HepG2 (cell line): Measurements from ENCODE around the gene ELMO2. TPM values are rescaled to one million over a fixed set of nuclear protein-coding genes. Genes with fewer than 3 reads are reported as not detected.
A peak's percentile ranks its signal among the peaks of the same experiment; 100 is the strongest.

Experiments
- ATAC-seq: fragments of 200-7000 bp; cut with Tn5 transposase; 3 replicates; pipeline ENCODE4 v1.9.1; 2020; ENCODE audit warnings: mild to moderate bottlenecking, moderate library complexity
- BruUV-seq: library from RNA; stranded (reverse); fragments of 400-500 nt; replicated peaks from 2 replicates; lab custom pipeline; 2021; lab: Mats Ljungman, UMichigan
- CTCF ChIA-PET: fragments of 300-600 bp; formaldehyde crosslinking; extraction: SDS; loops from one replicate; lab custom pipeline; 2021; ENCODE audit warnings: low total read pairs, inconsistent platforms, low intra/inter-chr PET ratio; lab: Yijun Ruan, JAX
- POLR2A ChIA-PET: fragments of 350-600 bp; sonication (Branson Sonifier 250); formaldehyde crosslinking; loops from one replicate; lab custom pipeline; 2020; ENCODE audit warnings: antibody characterized with exemption, inconsistent platforms; lab: Yijun Ruan, JAX
- DNase-seq: peaks from one replicate; pipeline ENCODE4 v3.0.0-alpha.2; 2015; ENCODE audit warnings: low spot score
- FAIRE-seq: peaks from 3 replicates; lab custom pipeline; 2011; peaks lifted over from hg19 to GRCh38; lab: Jason Lieb, UNC
- H2AFZ ChIP-seq: one replicate; pipeline ENCODE4 v1.6.1; 2011; ENCODE audit warnings: low read length, inconsistent platforms
- H3K27ac ChIP-seq: fragments of 300-600 bp; 3 replicates; pipeline ENCODE4 v1.8.0; 2011; ENCODE audit warnings: mixed run types, mild to moderate bottlenecking, mixed read lengths, low read length, inconsistent platforms; ENCODE audit not compliant: insufficient read depth; ENCODE audit errors: extremely low read length
- H3K27me3 ChIP-seq, 2 experiments: fragments of 200-600 bp in 1 of 2; 2 replicates in 1 of 2; 3 replicates in 1 of 2; pipeline versions ENCODE4 v1.6.0 to v1.8.0; 2011; ENCODE audit warnings: low read length in 2 of 2, mild to moderate bottlenecking in 2 of 2, moderate library complexity in 2 of 2, inconsistent platforms in 1 of 2; ENCODE audit not compliant: insufficient read depth in 2 of 2, control insufficient read depth in 1 of 2
- H3K36me3 ChIP-seq, 2 experiments: fragments of 200-600 bp in 1 of 2; replicated peaks in 1 of 2; 2 replicates in 1 of 2; 3 replicates in 1 of 2; pipeline versions ENCODE4 v1.5.1 to v1.8.0; 2011; ENCODE audit warnings: low read length in 2 of 2, inconsistent platforms in 1 of 2; ENCODE audit not compliant: insufficient read depth in 2 of 2, control insufficient read depth in 1 of 2
- H3K4me1 ChIP-seq: 2 replicates; pipeline ENCODE4 v1.5.1; 2012; ENCODE audit warnings: low read length, inconsistent platforms; ENCODE audit not compliant: insufficient read depth
- H3K4me2 ChIP-seq: 2 replicates; pipeline ENCODE4 v1.6.0; 2011; ENCODE audit warnings: low read depth, low read length, inconsistent platforms
- H3K4me3 ChIP-seq, 3 experiments: fragments of 200-600 bp in 1 of 3; sonication (generic), shearing (Covaris generic) in 1 of 3; replicated peaks in 1 of 3; 2 replicates each; pipeline ENCODE4 v1.5.1; 2011 to 2016; ENCODE audit warnings: low read length in 3 of 3, inconsistent platforms in 2 of 3, low read depth in 2 of 3, mild to moderate bottlenecking in 2 of 3, control low read depth in 1 of 3, mixed read lengths in 1 of 3; ENCODE audit not compliant: insufficient read depth in 1 of 3
- H3K79me2 ChIP-seq: one replicate; pipeline ENCODE4 v1.6.1; 2011; ENCODE audit warnings: low read length, inconsistent platforms; ENCODE audit not compliant: insufficient read depth
- H3K9ac ChIP-seq: 2 replicates; pipeline ENCODE4 v1.6.0; 2011; ENCODE audit warnings: mild to moderate bottlenecking, low read depth, low read length, inconsistent platforms; ENCODE audit not compliant: insufficient read depth
- H3K9me3 ChIP-seq: 2 replicates; pipeline ENCODE4 v1.5.1; 2012; ENCODE audit warnings: mild to moderate bottlenecking, low read length
- H4K20me1 ChIP-seq: 2 replicates; pipeline ENCODE4 v1.6.0; 2011; ENCODE audit warnings: inconsistent platforms, mild to moderate bottlenecking, low read length, moderate library complexity; ENCODE audit not compliant: insufficient read depth
- DNMT1 ChIP-seq: sonication (generic); formaldehyde crosslinking; IDR thresholded peaks from 2 replicates; pipeline ENCODE4 v1.5.1; 2020; ENCODE audit warnings: mild to moderate bottlenecking, missing genetic modification reagents
- DRAP1 ChIP-seq: IDR thresholded peaks from 2 replicates; pipeline ENCODE4 v1.6.1; 2016; ENCODE audit warnings: missing genetic modification reagents, missing compliant biosample characterization
- EED ChIP-seq: sonication (generic); formaldehyde crosslinking; IDR thresholded peaks from 2 replicates; pipeline ENCODE4 v1.5.0; 2020; ENCODE audit warnings: mild to moderate bottlenecking, missing genetic modification reagents
- FOXK1 ChIP-seq: sonication (generic); formaldehyde crosslinking; IDR thresholded peaks from 2 replicates; pipeline ENCODE4 v1.4.0; 2020; ENCODE audit warnings: low read depth, missing genetic modification reagents, borderline replicate concordance
- GPN1 ChIP-seq: sonication (generic); formaldehyde crosslinking; IDR thresholded peaks from 2 replicates; pipeline ENCODE4 v1.5.1; 2020; ENCODE audit warnings: missing genetic modification reagents, borderline replicate concordance
- KLF9 ChIP-seq: IDR thresholded peaks from 2 replicates; pipeline ENCODE4 v1.6.1; 2016; ENCODE audit warnings: low read depth
- NR3C1 ChIP-seq: sonication (generic); formaldehyde crosslinking; IDR thresholded peaks from 2 replicates; pipeline ENCODE4 v1.4.0; 2020; ENCODE audit warnings: missing genetic modification reagents
- POLR2AphosphoS5 ChIP-seq: IDR thresholded peaks from 2 replicates; pipeline ENCODE4 v1.6.1; 2012; ENCODE audit warnings: low read depth, low read length
- RBM22 ChIP-seq: fragments of 200-400 bp; formaldehyde crosslinking; optimal IDR thresholded peaks from 2 replicates; pipeline ENCODE3; 2017; ENCODE audit warnings: mild to moderate bottlenecking, low read length, moderate library complexity
- SKIL ChIP-seq: sonication (generic); formaldehyde crosslinking; IDR thresholded peaks from 2 replicates; pipeline ENCODE4 v1.8.0; 2022; ENCODE audit warnings: missing genetic modification reagents, mild to moderate bottlenecking, moderate library complexity, borderline replicate concordance
- ZBTB38 ChIP-seq: sonication (generic); formaldehyde crosslinking; IDR thresholded peaks from 2 replicates; pipeline ENCODE4 v1.5.1; 2020; ENCODE audit warnings: mild to moderate bottlenecking, missing genetic modification reagents
- ZNF280D ChIP-seq: sonication (generic); formaldehyde crosslinking; IDR thresholded peaks from 2 replicates; pipeline ENCODE4 v1.5.1; 2020; ENCODE audit warnings: mild to moderate bottlenecking, missing genetic modification reagents
- ZNF30 ChIP-seq: sonication (generic); formaldehyde crosslinking; IDR thresholded peaks from 2 replicates; pipeline ENCODE4 v1.5.0; 2020; ENCODE audit warnings: mild to moderate bottlenecking, missing genetic modification reagents
- ZNF34 ChIP-seq: sonication (generic); formaldehyde crosslinking; IDR thresholded peaks from 2 replicates; pipeline ENCODE4 v1.4.0; 2020; ENCODE audit warnings: mild to moderate bottlenecking, missing genetic modification reagents, borderline replicate concordance
- ZNF350 ChIP-seq: sonication (generic); formaldehyde crosslinking; IDR thresholded peaks from 2 replicates; pipeline ENCODE4 v1.4.0; 2020; ENCODE audit warnings: mild to moderate bottlenecking, low read depth, missing genetic modification reagents, borderline replicate concordance
- ZNF567 ChIP-seq: sonication (generic); formaldehyde crosslinking; IDR thresholded peaks from 2 replicates; pipeline ENCODE4 v1.8.1; 2023; ENCODE audit warnings: mild to moderate bottlenecking, missing genetic modification reagents, borderline replicate concordance
- ZNF576 ChIP-seq: sonication (generic); formaldehyde crosslinking; IDR thresholded peaks from 2 replicates; pipeline ENCODE4 v1.4.0; 2020; ENCODE audit warnings: mild to moderate bottlenecking, missing genetic modification reagents
- ZSCAN22 ChIP-seq: sonication (generic); formaldehyde crosslinking; IDR thresholded peaks from 2 replicates; pipeline ENCODE4 v1.4.0; 2020; ENCODE audit warnings: mild to moderate bottlenecking, missing genetic modification reagents
- WGBS: methylation state at CpG from one replicate; pipeline ENCODE4 v1.1.6; 2017; ENCODE audit warnings: low lambda C conversion rate; 5-methylcytosine and 5-hydroxymethylcytosine counted together
- in situ Hi-C: cut with HindIII; loops from 2 replicates; pipeline ENCODE4 v1.10.0; 2017; ENCODE audit warnings: low pct_unique_long_range_greater_than_20kb; ENCODE audit not compliant: extremely low pct_ligation_motif_present
- intact Hi-C: fragments of 100-400 bp; cut with micrococcal nuclease; formaldehyde crosslinking; loops from one replicate; pipeline ENCODE4 v1.10.0; 2022; ENCODE audit not compliant: unreplicated experiment
- polyA plus RNA-seq, 8 experiments: library from polyadenylated mRNA; depleted of rRNA in 3 of 8; stranded (reverse) in 7 of 8; unstranded in 1 of 8; fragments of >200 nt; fragmentation: Illumina TruSeq in 4 of 8; extraction: Trizol in 4 of 8; gene quantifications; 2 replicates each; pipeline versions ENCODE4 v1.2.1 to v1.2.3, GENCODE V29; 2011 to 2016; ENCODE audit warnings: low read depth in 4 of 8, missing spikeins in 1 of 8, mixed read lengths in 1 of 8; ENCODE audit not compliant: insufficient read depth in 1 of 8
- total RNA-seq, 5 experiments: library from RNA; depleted of rRNA; stranded (reverse); fragments of >200 nt; fragmentation: Illumina TruSeq; extraction: Trizol; gene quantifications; 2 replicates each; pipeline ENCODE4 v1.2.3, GENCODE V29; 2016; ENCODE audit warnings: low read depth in 1 of 5

Gene ELMO2
- total and polyA plus RNA-seq, 2 of the 13 experiments (the other 11 are each of a cell fraction or from before 2014, with no cell fraction given): 30.6 to 35.7 TPM

GRCh38 chr20:46365487-46366220 lies 40.8 kb downstream of the ELMO2 start:
- Histone ChIP-seq H3K27me3 (no peaks in the 10 kb centered on the region; a peak in 1 of 5 replicates), H3K9me3 (no peaks in the 10 kb centered on the region), H3K4me2 (no peak overlapping the region), H2AFZ (no peak overlapping the region), H3K4me1 (peaks cover 31% of the 10 kb centered on the region), H4K20me1 (peaks cover 5% of the 10 kb centered on the region; the same call in 1 of the 2 replicates), H3K9ac (no peak overlapping the region), H3K27ac (no peak overlapping the region), H3K36me3 (peaks cover 27 to 54% of the 10 kb centered on the region in 2 experiments), H3K4me3 (no peak overlapping the region), H3K79me2 (peaks cover 24% of the 10 kb centered on the region)
- DNase-seq (no peak), FAIRE-seq (no peak), ATAC-seq (no peak)
- in situ Hi-C loops: loop anchor here (25.0 kb wide), 1 partner anchor 578 kb away; the partner anchor contains the start of genes DNTTIP1 and WFDC3
- CTCF ChIA-PET: no interaction called here
- 98% methylated on average over 5 of the region's 5 CpGs for WGBS
- no TSS peak for BruUV-seq
- POLR2A ChIA-PET: interaction anchor here (2.1 to 2.8 kb wide), 3 partner anchors 11 to 17 kb away, joined by 29 to 37 read pairs (median 36); no protein-coding TSS in a partner anchor
- intact Hi-C loops: no loop called here
- TF ChIP-seq ZNF34 (no peak), DRAP1 (CRISPR knock-in tag) (no peak), ZNF567 (CRISPR knock-in tag) (no peak), SKIL (no peak), FOXK1 (CRISPR knock-in tag) (no peak), ZSCAN22 (no peak), ZNF30 (CRISPR knock-in tag) (no peak), DNMT1 (CRISPR knock-in tag) (no peak), EED (0 out of 2 replicates have a peak, but pooled peaks have one; percentile 37), KLF9 (CRISPR knock-in tag) (no peak), GPN1 (CRISPR knock-in tag) (no peak), ZNF350 (CRISPR knock-in tag) (no peak), POLR2AphosphoS5 (0 out of 2 replicates have a peak, but pooled peaks have one; percentile 29), ZBTB38 (no peak), ZNF280D (no peak), ZNF576 (0 out of 2 replicates have a peak, but pooled peaks have one; percentile 52), RBM22 (peak; percentile 94), NR3C1 (CRISPR knock-in tag) (no peak)
